Measurements from ENCODE around the gene POLR1E.

DNA sequence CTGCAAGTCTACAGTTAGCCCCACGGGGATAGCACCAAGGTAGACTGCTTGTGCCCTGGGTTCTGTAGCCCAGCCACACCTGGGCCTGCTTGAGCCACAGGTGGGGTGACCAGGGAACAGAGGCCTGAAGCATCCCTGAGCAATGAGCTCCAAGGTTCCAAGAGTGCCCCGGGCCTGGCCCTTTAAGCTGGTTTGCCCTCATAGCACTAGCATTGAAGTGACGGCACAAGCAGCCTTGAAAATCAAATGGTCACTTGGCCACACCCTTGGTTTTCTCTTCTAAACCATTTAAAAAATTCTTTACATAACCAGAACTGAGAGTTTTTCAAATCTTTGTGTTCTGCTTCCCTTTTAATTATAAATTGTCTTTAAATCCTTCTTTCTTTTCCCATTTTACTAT, 65.7 kb downstream of the POLR1E start:
- TF ChIP-seq, protein P1, sequence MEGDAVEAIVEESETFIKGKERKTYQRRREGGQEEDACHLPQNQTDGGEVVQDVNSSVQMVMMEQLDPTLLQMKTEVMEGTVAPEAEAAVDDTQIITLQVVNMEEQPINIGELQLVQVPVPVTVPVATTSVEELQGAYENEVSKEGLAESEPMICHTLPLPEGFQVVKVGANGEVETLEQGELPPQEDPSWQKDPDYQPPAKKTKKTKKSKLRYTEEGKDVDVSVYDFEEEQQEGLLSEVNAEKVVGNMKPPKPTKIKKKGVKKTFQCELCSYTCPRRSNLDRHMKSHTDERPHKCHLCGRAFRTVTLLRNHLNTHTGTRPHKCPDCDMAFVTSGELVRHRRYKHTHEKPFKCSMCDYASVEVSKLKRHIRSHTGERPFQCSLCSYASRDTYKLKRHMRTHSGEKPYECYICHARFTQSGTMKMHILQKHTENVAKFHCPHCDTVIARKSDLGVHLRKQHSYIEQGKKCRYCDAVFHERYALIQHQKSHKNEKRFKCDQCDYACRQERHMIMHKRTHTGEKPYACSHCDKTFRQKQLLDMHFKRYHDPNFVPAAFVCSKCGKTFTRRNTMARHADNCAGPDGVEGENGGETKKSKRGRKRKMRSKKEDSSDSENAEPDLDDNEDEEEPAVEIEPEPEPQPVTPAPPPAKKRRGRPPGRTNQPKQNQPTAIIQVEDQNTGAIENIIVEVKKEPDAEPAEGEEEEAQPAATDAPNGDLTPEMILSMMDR (IDR thresholded peaks at IDR 0.05), result no peak
- no peak for TF ChIP-seq POLR2A (IDR thresholded peaks at IDR 0.05)

All from Peyer's patch (tissue), 4 donors.